Measurements from ENCODE around the gene HTR3D. TPM values are rescaled to one million over a fixed set of nuclear protein-coding genes. Genes with fewer than 3 reads are reported as not detected.

HTR3D gene
- total and polyA plus RNA-seq, 9 of the 15 experiments (the other 6 are each of a cell fraction or from before 2014, with no cell fraction given), result not detected

GRCh38 chr3:184067573-184068055 is 36.1 kb downstream of the HTR3D start (continued):
- TF ChIP-seq ETV1 (tag; conservative IDR thresholded peaks at IDR 0.05; ENCODE audit: low read depth), result no peak
- TF ChIP-seq L3MBTL2 (IDR thresholded peaks at IDR 0.05), result peak; percentile 82
- 0 out of 2 replicates have a peak, but pooled peaks have one; percentile 12 for TF ChIP-seq KLF16 (IDR thresholded peaks at IDR 0.05)
- no peak for TF ChIP-seq RUNX1 (IDR thresholded peaks at IDR 0.05; ENCODE audit: low read depth)
- peak; percentile 42 for TF ChIP-seq RBBP5 (IDR thresholded peaks at IDR 0.05; ENCODE audit: borderline replicate concordance, insufficient read depth, low read length, poor library complexity, severe bottlenecking)
- peak; percentile 21; the same call in 1 of the 2 replicates for TF ChIP-seq JUND (IDR thresholded peaks at IDR 0.05; ENCODE audit: borderline replicate concordance, low read depth, low read length)
- TF ChIP-seq JUND (tag; IDR thresholded peaks at IDR 0.05; ENCODE audit: borderline replicate concordance, low read depth, low read length), result peak; percentile 18; the same call in 1 of the 3 replicates
- TF ChIP-seq TBP (optimal IDR thresholded peaks at IDR 0.05; ENCODE audit: low read depth, low read length), result no peak
- TF ChIP-seq ARID1B (IDR thresholded peaks at IDR 0.05), result peak; percentile 94
- TF ChIP-seq, protein P1, sequence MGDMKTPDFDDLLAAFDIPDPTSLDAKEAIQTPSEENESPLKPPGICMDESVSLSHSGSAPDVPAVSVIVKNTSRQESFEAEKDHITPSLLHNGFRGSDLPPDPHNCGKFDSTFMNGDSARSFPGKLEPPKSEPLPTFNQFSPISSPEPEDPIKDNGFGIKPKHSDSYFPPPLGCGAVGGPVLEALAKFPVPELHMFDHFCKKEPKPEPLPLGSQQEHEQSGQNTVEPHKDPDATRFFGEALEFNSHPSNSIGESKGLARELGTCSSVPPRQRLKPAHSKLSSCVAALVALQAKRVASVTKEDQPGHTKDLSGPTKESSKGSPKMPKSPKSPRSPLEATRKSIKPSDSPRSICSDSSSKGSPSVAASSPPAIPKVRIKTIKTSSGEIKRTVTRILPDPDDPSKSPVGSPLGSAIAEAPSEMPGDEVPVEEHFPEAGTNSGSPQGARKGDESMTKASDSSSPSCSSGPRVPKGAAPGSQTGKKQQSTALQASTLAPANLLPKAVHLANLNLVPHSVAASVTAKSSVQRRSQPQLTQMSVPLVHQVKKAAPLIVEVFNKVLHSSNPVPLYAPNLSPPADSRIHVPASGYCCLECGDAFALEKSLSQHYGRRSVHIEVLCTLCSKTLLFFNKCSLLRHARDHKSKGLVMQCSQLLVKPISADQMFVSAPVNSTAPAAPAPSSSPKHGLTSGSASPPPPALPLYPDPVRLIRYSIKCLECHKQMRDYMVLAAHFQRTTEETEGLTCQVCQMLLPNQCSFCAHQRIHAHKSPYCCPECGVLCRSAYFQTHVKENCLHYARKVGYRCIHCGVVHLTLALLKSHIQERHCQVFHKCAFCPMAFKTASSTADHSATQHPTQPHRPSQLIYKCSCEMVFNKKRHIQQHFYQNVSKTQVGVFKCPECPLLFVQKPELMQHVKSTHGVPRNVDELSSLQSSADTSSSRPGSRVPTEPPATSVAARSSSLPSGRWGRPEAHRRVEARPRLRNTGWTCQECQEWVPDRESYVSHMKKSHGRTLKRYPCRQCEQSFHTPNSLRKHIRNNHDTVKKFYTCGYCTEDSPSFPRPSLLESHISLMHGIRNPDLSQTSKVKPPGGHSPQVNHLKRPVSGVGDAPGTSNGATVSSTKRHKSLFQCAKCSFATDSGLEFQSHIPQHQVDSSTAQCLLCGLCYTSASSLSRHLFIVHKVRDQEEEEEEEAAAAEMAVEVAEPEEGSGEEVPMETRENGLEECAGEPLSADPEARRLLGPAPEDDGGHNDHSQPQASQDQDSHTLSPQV (IDR thresholded peaks at IDR 0.05), result peak; percentile 67
- TF ChIP-seq, protein P2, sequence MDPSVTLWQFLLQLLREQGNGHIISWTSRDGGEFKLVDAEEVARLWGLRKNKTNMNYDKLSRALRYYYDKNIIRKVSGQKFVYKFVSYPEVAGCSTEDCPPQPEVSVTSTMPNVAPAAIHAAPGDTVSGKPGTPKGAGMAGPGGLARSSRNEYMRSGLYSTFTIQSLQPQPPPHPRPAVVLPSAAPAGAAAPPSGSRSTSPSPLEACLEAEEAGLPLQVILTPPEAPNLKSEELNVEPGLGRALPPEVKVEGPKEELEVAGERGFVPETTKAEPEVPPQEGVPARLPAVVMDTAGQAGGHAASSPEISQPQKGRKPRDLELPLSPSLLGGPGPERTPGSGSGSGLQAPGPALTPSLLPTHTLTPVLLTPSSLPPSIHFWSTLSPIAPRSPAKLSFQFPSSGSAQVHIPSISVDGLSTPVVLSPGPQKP (CRISPR knock-in tag; IDR thresholded peaks at IDR 0.05), result no peak
- TF ChIP-seq NR1H2 (CRISPR knock-in tag; IDR thresholded peaks at IDR 0.05), result no peak
- peak; percentile 52; the same call in 1 of the 2 replicates for TF ChIP-seq ZNF589 (CRISPR knock-in tag; IDR thresholded peaks at IDR 0.05; ENCODE audit: low read depth)
- TF ChIP-seq CREB3 (tag; conservative IDR thresholded peaks at IDR 0.05; ENCODE audit: low read depth), result 0 out of 2 replicates have a peak, but pooled peaks have one; percentile 31
